Measurements from ENCODE around the gene PDE11A. TPM values are rescaled to one million over a fixed set of nuclear protein-coding genes. Genes with fewer than 3 reads are reported as not detected.

The PDE11A gene
- total RNA-seq, 1 donor from 2014 or later, result 0.75 TPM

DNA sequence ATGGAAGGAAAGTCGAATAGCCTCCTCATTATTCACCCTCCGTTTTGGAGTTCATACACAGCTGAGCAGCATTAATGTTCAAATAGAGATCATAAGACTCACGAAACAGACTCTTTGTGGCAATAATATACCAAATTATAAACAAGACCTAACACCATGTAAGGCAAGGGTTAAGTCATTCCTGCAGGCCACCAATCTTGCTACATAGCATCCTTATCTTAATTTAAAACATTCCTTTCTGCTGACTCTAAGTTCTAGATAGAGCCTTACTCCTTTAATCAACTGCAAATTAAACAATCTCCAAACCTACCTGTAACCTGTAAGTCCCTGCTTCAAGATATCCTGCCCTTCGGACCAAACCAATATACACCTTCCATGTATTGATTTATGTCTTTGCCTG, 178.0 kb downstream of the PDE11A start:
- TF ChIP-seq, protein P1, sequence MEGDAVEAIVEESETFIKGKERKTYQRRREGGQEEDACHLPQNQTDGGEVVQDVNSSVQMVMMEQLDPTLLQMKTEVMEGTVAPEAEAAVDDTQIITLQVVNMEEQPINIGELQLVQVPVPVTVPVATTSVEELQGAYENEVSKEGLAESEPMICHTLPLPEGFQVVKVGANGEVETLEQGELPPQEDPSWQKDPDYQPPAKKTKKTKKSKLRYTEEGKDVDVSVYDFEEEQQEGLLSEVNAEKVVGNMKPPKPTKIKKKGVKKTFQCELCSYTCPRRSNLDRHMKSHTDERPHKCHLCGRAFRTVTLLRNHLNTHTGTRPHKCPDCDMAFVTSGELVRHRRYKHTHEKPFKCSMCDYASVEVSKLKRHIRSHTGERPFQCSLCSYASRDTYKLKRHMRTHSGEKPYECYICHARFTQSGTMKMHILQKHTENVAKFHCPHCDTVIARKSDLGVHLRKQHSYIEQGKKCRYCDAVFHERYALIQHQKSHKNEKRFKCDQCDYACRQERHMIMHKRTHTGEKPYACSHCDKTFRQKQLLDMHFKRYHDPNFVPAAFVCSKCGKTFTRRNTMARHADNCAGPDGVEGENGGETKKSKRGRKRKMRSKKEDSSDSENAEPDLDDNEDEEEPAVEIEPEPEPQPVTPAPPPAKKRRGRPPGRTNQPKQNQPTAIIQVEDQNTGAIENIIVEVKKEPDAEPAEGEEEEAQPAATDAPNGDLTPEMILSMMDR (IDR thresholded peaks at IDR 0.05), result no peak
- DNase-seq (ENCODE audit: low spot score in 2 of 2), result no peak
- Histone ChIP-seq H3K9me3 (no peaks in the 10 kb centered on the region), H3K4me1 (no peaks in the 10 kb centered on the region), H3K27me3 (no peaks in the 10 kb centered on the region), H3K36me3 (no peaks in the 10 kb centered on the region), H3K27ac (no peak overlapping the region), H3K4me3 (no peak overlapping the region)
- intact Hi-C loops (cut with DNase I), result no loop called here

- H3K36me3 ChIP-seq, result no peaks in the 10 kb centered on the region
- no peak for DNase-seq (ENCODE audit: low spot score in 2 of 2)
- TF ChIP-seq, protein P1 (IDR thresholded peaks at IDR 0.05), result no peak
- H3K27ac ChIP-seq, result no peak overlapping the region
- no peaks in the 10 kb centered on the region for H3K4me1 ChIP-seq
- H3K4me3 ChIP-seq, result no peak overlapping the region
- no peaks in the 10 kb centered on the region for H3K9me3 ChIP-seq
- no peaks in the 10 kb centered on the region for H3K27me3 ChIP-seq
- intact Hi-C loops (cut with DNase I), result no loop called here
These were observed 178.7 kb downstream of the PDE11A start for GRCh38 chr2:177893880-177894279.

DNA sequence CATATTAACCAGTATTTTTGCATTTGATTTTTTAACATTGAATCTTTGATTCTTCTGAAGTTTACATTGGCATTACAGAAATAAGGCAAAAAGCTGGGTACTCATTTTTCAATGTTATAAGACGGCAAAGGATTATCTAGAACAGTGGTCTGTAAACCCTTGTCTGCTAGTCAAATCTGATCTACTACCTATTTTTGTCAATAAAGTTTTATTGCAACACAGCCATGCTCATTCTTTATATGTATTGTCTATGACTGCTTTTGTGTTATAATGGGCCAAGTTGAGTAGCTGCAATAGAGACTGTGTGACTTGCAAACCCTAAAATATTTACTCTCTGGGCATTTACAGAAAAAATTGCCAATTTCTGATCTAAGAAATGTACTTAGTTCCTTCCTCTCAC, 181.0 kb downstream of the PDE11A start:
- Histone ChIP-seq H3K36me3 (no peaks in the 10 kb centered on the region), H3K9me3 (no peaks in the 10 kb centered on the region), H3K4me1 (no peaks in the 10 kb centered on the region), H3K27me3 (no peaks in the 10 kb centered on the region), H3K4me3 (no peak overlapping the region), H3K27ac (no peak overlapping the region)
- TF ChIP-seq, protein P1 (IDR thresholded peaks at IDR 0.05), result no peak
- no peak for DNase-seq (ENCODE audit: low spot score in 2 of 2)
- intact Hi-C loops (cut with DNase I), result no loop called here

DNA sequence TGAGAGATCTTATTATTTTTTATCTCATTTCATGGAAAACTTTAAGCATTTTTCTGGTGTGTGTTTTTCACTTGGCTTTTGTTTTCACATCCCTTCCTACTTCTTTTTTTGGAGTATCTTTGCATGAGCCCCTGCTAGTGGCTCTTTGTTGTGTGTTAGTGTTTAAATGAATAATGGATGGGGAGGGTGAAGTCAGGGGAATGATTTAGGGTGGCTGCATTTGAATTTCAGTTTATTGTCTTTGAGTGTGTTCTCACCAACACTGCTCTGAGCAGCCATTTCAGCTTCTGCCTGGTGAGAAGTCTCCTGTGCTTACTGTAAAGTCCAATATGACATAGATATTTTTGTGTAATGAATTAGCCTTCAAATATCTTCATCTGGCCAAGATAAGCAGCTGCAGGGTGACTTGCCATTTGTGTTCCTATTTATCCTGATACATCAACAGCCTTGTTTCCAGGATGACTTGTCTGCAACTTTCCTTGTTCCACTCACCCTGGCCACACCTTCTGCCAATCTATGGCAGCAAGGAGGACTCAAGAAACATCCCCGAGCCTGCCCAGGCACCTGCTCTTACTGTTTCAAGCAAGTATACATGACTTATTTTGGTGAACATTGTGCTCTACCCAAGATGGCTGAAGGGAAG, 182.6 kb downstream of the PDE11A start:
- H3K36me3 ChIP-seq, result no peaks in the 10 kb centered on the region
- no peaks in the 10 kb centered on the region for H3K4me1 ChIP-seq
- H3K9me3 ChIP-seq, result no peaks in the 10 kb centered on the region
- TF ChIP-seq, protein P1 (IDR thresholded peaks at IDR 0.05), result no peak
- H3K27ac ChIP-seq, result no peak overlapping the region
- intact Hi-C loops (cut with DNase I), result no loop called here
- no peak overlapping the region for H3K4me3 ChIP-seq
- DNase-seq (ENCODE audit: low spot score in 2 of 2), result no peak
- no peaks in the 10 kb centered on the region for H3K27me3 ChIP-seq

DNA sequence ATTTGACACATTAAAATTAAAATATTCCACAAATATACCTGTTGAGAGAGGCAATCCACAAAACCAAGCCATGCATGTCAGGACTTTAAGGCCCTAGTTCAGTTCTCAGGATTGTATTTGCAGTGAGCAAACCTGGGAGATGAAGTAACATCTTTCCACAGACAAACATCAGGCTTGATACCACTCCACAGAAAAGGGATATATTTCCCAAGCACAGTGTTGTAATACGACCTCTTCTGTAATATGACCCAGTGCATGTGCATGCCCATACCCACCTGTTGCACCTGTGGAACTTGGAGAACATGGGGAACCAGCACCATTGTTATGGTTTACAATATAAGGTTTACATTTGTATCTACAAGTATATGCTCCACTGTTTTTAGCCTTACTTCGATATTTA, 184.0 kb downstream of the PDE11A start:
- Histone ChIP-seq H3K4me3 (no peak overlapping the region), H3K27me3 (no peaks in the 10 kb centered on the region), H3K9me3 (no peaks in the 10 kb centered on the region), H3K4me1 (no peaks in the 10 kb centered on the region), H3K36me3 (no peaks in the 10 kb centered on the region), H3K27ac (no peak overlapping the region)
- DNase-seq (ENCODE audit: low spot score in 2 of 2), result no peak
- intact Hi-C loops (cut with DNase I), result no loop called here
- TF ChIP-seq, protein P1 (IDR thresholded peaks at IDR 0.05), result no peak

GRCh38 chr2:177887722-177888121, 184.9 kb downstream of the PDE11A start:
- Histone ChIP-seq H3K36me3 (no peaks in the 10 kb centered on the region), H3K4me3 (no peak overlapping the region), H3K4me1 (no peaks in the 10 kb centered on the region), H3K9me3 (no peaks in the 10 kb centered on the region), H3K27me3 (no peaks in the 10 kb centered on the region), H3K27ac (no peak overlapping the region)
- TF ChIP-seq, protein P1 (IDR thresholded peaks at IDR 0.05), result no peak
- intact Hi-C loops (cut with DNase I), result no loop called here
- DNase-seq (ENCODE audit: low spot score in 2 of 2), result no peak
